ENCODE data around the gene SLC25A22. TPM values are rescaled to one million over a fixed set of nuclear protein-coding genes. Genes with fewer than 3 reads are reported as not detected.

The SLC25A22 gene
- total and polyA plus RNA-seq, 2 donors (not counting 1 experiment from before 2014, with no cell fraction given): 25.7 to 45.7 TPM

- Histone ChIP-seq H3K9ac (ENCODE audit: low read length) (no peak overlapping the region), H3K27me3 (replicated peaks in 1 of 4; ENCODE audit: control extremely low read depth in 1 of 4, control insufficient read depth in 3 of 4, insufficient read depth in 4 of 4, low read length in 3 of 4) (peaks cover 0 to 24% (median 5%) of the 10 kb centered on the region in 4 experiments), H3K4me1 (ENCODE audit: control insufficient read depth in 2 of 2, insufficient read depth in 2 of 2, low read length in 2 of 2) (peaks cover 18 to 31% of the 10 kb centered on the region in 2 donors), H2AFZ (ENCODE audit: insufficient read depth, low read depth, low read length, poor library complexity, severe bottlenecking) (no peak overlapping the region), H3K36me3 (replicated peaks in 1 of 2; ENCODE audit: control extremely low read depth in 1 of 2, control insufficient read depth in 1 of 2, extremely low read depth in 1 of 2, insufficient read depth in 2 of 2, low read length in 1 of 2) (peaks cover 0 to 7% of the 10 kb centered on the region in 2 experiments), H3K79me2 (ENCODE audit: control insufficient read depth, insufficient read depth, low read length) (peaks cover 25% of the 10 kb centered on the region), H3K4me2 (replicated peaks; ENCODE audit: low read depth, low read length, poor library complexity, severe bottlenecking) (no peak overlapping the region), H4K20me1 (ENCODE audit: control insufficient read depth, insufficient read depth, low read length, poor library complexity, severe bottlenecking) (peaks cover 54% of the 10 kb centered on the region), H3K9me3 (ENCODE audit: control extremely low read depth in 1 of 3, control insufficient read depth in 2 of 3, insufficient read depth in 1 of 3, low read length in 2 of 3) (peaks cover 0 to 3% (median 0%) of the 10 kb centered on the region in 3 donors), H3K4me3 (ENCODE audit: control extremely low read depth in 1 of 5, extremely low read depth in 1 of 5, insufficient read depth in 1 of 5, low read depth in 2 of 5, low read length in 4 of 5) (no peak overlapping the region), H3K27ac (ENCODE audit: low read length in 2 of 2) (no peak overlapping the region)
- Mint-ChIP-seq H3K9me3 (ENCODE audit: insufficient read depth) (no peaks in the 10 kb centered on the region), H3K27ac (no peak overlapping the region), H3K4me3 (no peak overlapping the region), H3K4me1 (peaks cover 7% of the 10 kb centered on the region), H3K27me3 (no peaks in the 10 kb centered on the region)
- POLR2A ChIA-PET: interaction anchor here (0.6 kb wide), 1 partner anchor 48 kb away, joined by 5 read pairs; no protein-coding TSS in a partner anchor
- ATAC-seq (ENCODE audit: low read depth): no peak
- no peak for DNase-seq
- WGBS (ENCODE audit: insufficient coverage): 91% methylated on average over 14 of the region's 18 CpGs
- intact Hi-C loops (cut with micrococcal nuclease): loop anchor here (10.0 kb wide), 1 partner anchor 336 kb away; the partner anchor contains the start of gene PTDSS2
- TF ChIP-seq EZH2 (IDR thresholded peaks at IDR 0.05; ENCODE audit: borderline replicate concordance, insufficient read depth, low read depth, low read length, poor library complexity, severe bottlenecking): no peak
- CTCF ChIA-PET: no interaction called here
Observed at GRCh38 chr11:790721-791564, 7.1 kb downstream of the SLC25A22 start.

- Mint-ChIP-seq H3K4me1 (peaks cover 6% of the 10 kb centered on the region), H3K9me3 (ENCODE audit: insufficient read depth) (no peaks in the 10 kb centered on the region), H3K27me3 (no peaks in the 10 kb centered on the region), H3K4me3 (peak within 1 kb of the TSS; percentile 16), H3K27ac (no peak within 1 kb of the TSS)
- Histone ChIP-seq H3K4me3 (ENCODE audit: control extremely low read depth in 1 of 5, extremely low read depth in 1 of 5, insufficient read depth in 1 of 5, low read depth in 2 of 5, low read length in 4 of 5) (no peak within 1 kb of the TSS), H3K9me3 (ENCODE audit: control extremely low read depth in 1 of 3, control insufficient read depth in 2 of 3, insufficient read depth in 1 of 3, low read length in 2 of 3) (peaks cover 0 to 3% (median 0%) of the 10 kb centered on the region in 3 donors), H3K4me1 (ENCODE audit: control insufficient read depth in 2 of 2, insufficient read depth in 2 of 2, low read length in 2 of 2) (peaks cover 10 to 21% of the 10 kb centered on the region in 2 donors), H3K9ac (ENCODE audit: low read length) (no peak within 1 kb of the TSS), H4K20me1 (ENCODE audit: control insufficient read depth, insufficient read depth, low read length, poor library complexity, severe bottlenecking) (peaks cover 44% of the 10 kb centered on the region), H3K27ac (ENCODE audit: low read length in 2 of 2) (no peak within 1 kb of the TSS), H3K36me3 (replicated peaks in 1 of 2; ENCODE audit: control extremely low read depth in 1 of 2, control insufficient read depth in 1 of 2, extremely low read depth in 1 of 2, insufficient read depth in 2 of 2, low read length in 1 of 2) (peaks cover 0 to 7% of the 10 kb centered on the region in 2 experiments), H3K27me3 (replicated peaks in 1 of 4; ENCODE audit: control extremely low read depth in 1 of 4, control insufficient read depth in 3 of 4, insufficient read depth in 4 of 4, low read length in 3 of 4) (peaks cover 0 to 24% (median 5%) of the 10 kb centered on the region in 4 experiments), H2AFZ (ENCODE audit: insufficient read depth, low read depth, low read length, poor library complexity, severe bottlenecking) (no peak within 1 kb of the TSS), H3K79me2 (ENCODE audit: control insufficient read depth, insufficient read depth, low read length) (peaks cover 15% of the 10 kb centered on the region), H3K4me2 (replicated peaks; ENCODE audit: low read depth, low read length, poor library complexity, severe bottlenecking) (peak within 1 kb of the TSS; percentile 37)
- ChIA-PET POLR2A (no interaction called here), CTCF (no interaction called here)
- WGBS (ENCODE audit: insufficient coverage): 7% methylated on average over 41 of the region's 44 CpGs
- DNase-seq: peak; percentile 54
- peak; percentile 62 for ATAC-seq (ENCODE audit: low read depth)
- intact Hi-C loops (cut with micrococcal nuclease): loop anchor here (10.0 kb wide), 1 partner anchor 335 kb away; the partner anchor contains the start of gene PTDSS2
- TF ChIP-seq CTCF (IDR thresholded peaks at IDR 0.05) (no peak), EZH2 (IDR thresholded peaks at IDR 0.05; ENCODE audit: borderline replicate concordance, insufficient read depth, low read depth, low read length, poor library complexity, severe bottlenecking) (no peak)
Observed at GRCh38 chr11:789943-790342, 8.1 kb downstream of the SLC25A22 start, which contains the start of gene CEND1. TSS of gene CEND1 (minus strand) at chr11:790090. CDS start at chr11:788576, 1,514 bp downstream.
